GM12878 (cell line): ENCODE measurements around the gene AKAP7. TPM values are rescaled to one million over a fixed set of nuclear protein-coding genes. Genes with fewer than 3 reads are reported as not detected.

Source experiments
- NFIC ChIP-seq: IDR thresholded peaks from 2 replicates; pipeline ENCODE4 v1.6.1; 2012; ENCODE audit warnings: low read depth, mild to moderate bottlenecking, inconsistent platforms, low read length, moderate library complexity
- NR2C2 ChIP-seq: IDR thresholded peaks from 2 replicates; pipeline ENCODE4 v1.6.1; 2011; ENCODE audit warnings: borderline replicate concordance, low read depth; ENCODE audit not compliant: control insufficient read depth, insufficient read length
- TCF12 ChIP-seq: IDR thresholded peaks from 2 replicates; pipeline ENCODE4 v1.6.1; 2011; ENCODE audit warnings: low read depth, mild to moderate bottlenecking, low read length
- polyA plus RNA-seq, 11 experiments: library from polyadenylated mRNA; depleted of rRNA in 4 of 11; unstranded in 6 of 11; stranded (reverse) in 5 of 11; fragments of >200 nt; fragmentation: Nextera tagmentation in 4 of 11; fragmentation: Illumina TruSeq in 1 of 11; extraction: Ambion mirVana in 4 of 11; extraction: Trizol in 1 of 11; gene quantifications; 1 replicate in 1 of 11; 2 replicates in 10 of 11; pipeline versions ENCODE4 v1.2.1 to v1.2.3, GENCODE V29; 2011 to 2016; ENCODE audit warnings: inconsistent platforms in 2 of 11, missing spikeins in 2 of 11, low read depth in 1 of 11
- total RNA-seq, 4 experiments: library from RNA; depleted of rRNA in 3 of 4; stranded (reverse); fragments of >200 nt in 3 of 4; fragmentation: Illumina TruSeq in 1 of 4; extraction: Trizol in 1 of 4; gene quantifications; 2 replicates each; pipeline versions ENCODE4 v1.2.1 to v1.2.3, GENCODE V29; 2013 to 2021
- TF ChIP-seq, protein P1 (sequence below): fragments of 450-650 bp; IDR thresholded peaks from 2 replicates; pipeline ENCODE4 v1.6.1; 2018; ENCODE audit warnings: mild to moderate bottlenecking, low read depth, moderate library complexity; ENCODE audit not compliant: partially characterized antibody
- TF ChIP-seq, protein P2 (sequence below): fragments of 450-650 bp; IDR thresholded peaks from 2 replicates; pipeline ENCODE4 v1.6.1; 2017; ENCODE audit warnings: antibody characterized with exemption, mild to moderate bottlenecking, moderate library complexity
- TF ChIP-seq, protein P3 (sequence below): fragments of 450-650 bp; IDR thresholded peaks from 2 replicates; pipeline ENCODE4 v1.6.1; 2014; ENCODE audit warnings: mild to moderate bottlenecking

Gene AKAP7
- total and polyA plus RNA-seq, 10 of the 15 experiments (the other 5 are each of a cell fraction or from before 2014, with no cell fraction given), result 0.06 to 0.58 (median 0.28) TPM; not detected in 1

DNA sequence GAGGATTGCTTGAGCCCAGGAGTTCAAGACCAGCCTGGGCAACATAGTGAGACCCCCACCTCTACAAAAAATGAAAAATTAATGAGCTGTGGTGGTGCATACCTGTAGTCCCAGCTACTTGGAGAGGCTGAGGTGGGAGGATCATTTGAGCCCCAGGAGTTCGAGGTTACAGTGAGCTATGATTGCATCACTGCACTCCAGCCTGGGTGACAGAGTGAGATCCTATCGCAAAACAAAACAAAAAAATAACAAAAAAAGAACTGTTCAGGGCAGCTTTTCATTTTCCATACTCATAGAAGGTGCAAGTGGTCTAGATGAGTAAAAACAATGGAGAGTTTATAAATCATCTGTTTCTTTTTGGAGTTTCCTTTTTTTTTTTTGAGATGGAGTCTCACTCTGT is 21.1 kb downstream of the AKAP7 start (continued):
- no peak for TF ChIP-seq NR2C2
- TF ChIP-seq, protein P1, sequence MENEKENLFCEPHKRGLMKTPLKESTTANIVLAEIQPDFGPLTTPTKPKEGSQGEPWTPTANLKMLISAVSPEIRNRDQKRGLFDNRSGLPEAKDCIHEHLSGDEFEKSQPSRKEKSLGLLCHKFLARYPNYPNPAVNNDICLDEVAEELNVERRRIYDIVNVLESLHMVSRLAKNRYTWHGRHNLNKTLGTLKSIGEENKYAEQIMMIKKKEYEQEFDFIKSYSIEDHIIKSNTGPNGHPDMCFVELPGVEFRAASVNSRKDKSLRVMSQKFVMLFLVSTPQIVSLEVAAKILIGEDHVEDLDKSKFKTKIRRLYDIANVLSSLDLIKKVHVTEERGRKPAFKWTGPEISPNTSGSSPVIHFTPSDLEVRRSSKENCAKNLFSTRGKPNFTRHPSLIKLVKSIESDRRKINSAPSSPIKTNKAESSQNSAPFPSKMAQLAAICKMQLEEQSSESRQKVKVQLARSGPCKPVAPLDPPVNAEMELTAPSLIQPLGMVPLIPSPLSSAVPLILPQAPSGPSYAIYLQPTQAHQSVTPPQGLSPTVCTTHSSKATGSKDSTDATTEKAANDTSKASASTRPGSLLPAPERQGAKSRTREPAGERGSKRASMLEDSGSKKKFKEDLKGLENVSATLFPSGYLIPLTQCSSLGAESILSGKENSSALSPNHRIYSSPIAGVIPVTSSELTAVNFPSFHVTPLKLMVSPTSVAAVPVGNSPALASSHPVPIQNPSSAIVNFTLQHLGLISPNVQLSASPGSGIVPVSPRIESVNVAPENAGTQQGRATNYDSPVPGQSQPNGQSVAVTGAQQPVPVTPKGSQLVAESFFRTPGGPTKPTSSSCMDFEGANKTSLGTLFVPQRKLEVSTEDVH, result no peak
- TF ChIP-seq, protein P2, sequence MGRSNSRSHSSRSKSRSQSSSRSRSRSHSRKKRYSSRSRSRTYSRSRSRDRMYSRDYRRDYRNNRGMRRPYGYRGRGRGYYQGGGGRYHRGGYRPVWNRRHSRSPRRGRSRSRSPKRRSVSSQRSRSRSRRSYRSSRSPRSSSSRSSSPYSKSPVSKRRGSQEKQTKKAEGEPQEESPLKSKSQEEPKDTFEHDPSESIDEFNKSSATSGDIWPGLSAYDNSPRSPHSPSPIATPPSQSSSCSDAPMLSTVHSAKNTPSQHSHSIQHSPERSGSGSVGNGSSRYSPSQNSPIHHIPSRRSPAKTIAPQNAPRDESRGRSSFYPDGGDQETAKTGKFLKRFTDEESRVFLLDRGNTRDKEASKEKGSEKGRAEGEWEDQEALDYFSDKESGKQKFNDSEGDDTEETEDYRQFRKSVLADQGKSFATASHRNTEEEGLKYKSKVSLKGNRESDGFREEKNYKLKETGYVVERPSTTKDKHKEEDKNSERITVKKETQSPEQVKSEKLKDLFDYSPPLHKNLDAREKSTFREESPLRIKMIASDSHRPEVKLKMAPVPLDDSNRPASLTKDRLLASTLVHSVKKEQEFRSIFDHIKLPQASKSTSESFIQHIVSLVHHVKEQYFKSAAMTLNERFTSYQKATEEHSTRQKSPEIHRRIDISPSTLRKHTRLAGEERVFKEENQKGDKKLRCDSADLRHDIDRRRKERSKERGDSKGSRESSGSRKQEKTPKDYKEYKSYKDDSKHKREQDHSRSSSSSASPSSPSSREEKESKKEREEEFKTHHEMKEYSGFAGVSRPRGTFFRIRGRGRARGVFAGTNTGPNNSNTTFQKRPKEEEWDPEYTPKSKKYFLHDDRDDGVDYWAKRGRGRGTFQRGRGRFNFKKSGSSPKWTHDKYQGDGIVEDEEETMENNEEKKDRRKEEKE, result no peak
- no peak for TF ChIP-seq TCF12
- TF ChIP-seq, protein P3, sequence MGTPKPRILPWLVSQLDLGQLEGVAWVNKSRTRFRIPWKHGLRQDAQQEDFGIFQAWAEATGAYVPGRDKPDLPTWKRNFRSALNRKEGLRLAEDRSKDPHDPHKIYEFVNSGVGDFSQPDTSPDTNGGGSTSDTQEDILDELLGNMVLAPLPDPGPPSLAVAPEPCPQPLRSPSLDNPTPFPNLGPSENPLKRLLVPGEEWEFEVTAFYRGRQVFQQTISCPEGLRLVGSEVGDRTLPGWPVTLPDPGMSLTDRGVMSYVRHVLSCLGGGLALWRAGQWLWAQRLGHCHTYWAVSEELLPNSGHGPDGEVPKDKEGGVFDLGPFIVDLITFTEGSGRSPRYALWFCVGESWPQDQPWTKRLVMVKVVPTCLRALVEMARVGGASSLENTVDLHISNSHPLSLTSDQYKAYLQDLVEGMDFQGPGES, result no peak
- TF ChIP-seq NFIC, result no peak
